Small intestine (tissue), 7 donors: ENCODE measurements around the gene LLGL2. TPM values are rescaled to one million over a fixed set of nuclear protein-coding genes. Genes with fewer than 3 reads are reported as not detected.

Experiments
- DNase-seq, 2 donors: peaks; one replicate each; pipeline versions ENCODE4 v3.0.0 to v3.0.0-alpha.2; 2013
- FAIRE-seq: peaks from 2 replicates; lab custom pipeline; 2012; peaks lifted over from hg19 to GRCh38; lab: Jason Lieb, UNC
- H3K27ac ChIP-seq, 3 donors: one replicate each; pipeline ENCODE4 v1.5.1; 2013; ENCODE audit warnings: low read length in 2 of 3, mild to moderate bottlenecking in 2 of 3, control low read depth in 1 of 3, inconsistent platforms in 1 of 3, low read depth in 1 of 3, moderate library complexity in 1 of 3
- H3K27me3 ChIP-seq, 3 donors: one replicate each; pipeline ENCODE4 v1.6.1; 2013; ENCODE audit warnings: low read length in 3 of 3, inconsistent platforms in 1 of 3; ENCODE audit not compliant: control insufficient read depth in 3 of 3, insufficient read depth in 3 of 3
- H3K36me3 ChIP-seq, 3 donors: one replicate each; pipeline ENCODE4 v1.6.1; 2013; ENCODE audit warnings: low read length in 3 of 3, inconsistent platforms in 1 of 3, low read depth in 1 of 3, mild to moderate bottlenecking in 1 of 3, moderate library complexity in 1 of 3; ENCODE audit not compliant: control insufficient read depth in 3 of 3, insufficient read depth in 2 of 3
- H3K4me1 ChIP-seq, 3 donors: one replicate each; pipeline ENCODE4 v1.6.1; 2013; ENCODE audit warnings: low read length in 2 of 3, inconsistent platforms in 1 of 3, low read depth in 1 of 3, mild to moderate bottlenecking in 1 of 3, moderate library complexity in 1 of 3; ENCODE audit not compliant: control insufficient read depth in 3 of 3, insufficient read depth in 2 of 3
- H3K4me3 ChIP-seq, 3 donors: one replicate each; pipeline ENCODE4 v1.5.1; 2013; ENCODE audit warnings: low read length in 3 of 3, control low read depth in 1 of 3, inconsistent platforms in 1 of 3, low read depth in 1 of 3, mild to moderate bottlenecking in 1 of 3, moderate library complexity in 1 of 3
- H3K9me3 ChIP-seq, 2 donors: one replicate each; pipeline ENCODE4 v1.6.1; 2013; ENCODE audit warnings: low read depth in 1 of 2, low read length in 1 of 2; ENCODE audit not compliant: control insufficient read depth in 2 of 2, insufficient read depth in 1 of 2
- WGBS, 3 donors: extraction: QIAGEN DNeasy Blood & Tissue Kit; methylation state at CpG; one replicate each; pipeline ENCODE4 v1.1.7; 2013; 5-methylcytosine and 5-hydroxymethylcytosine counted together
- polyA plus RNA-seq, 4 donors: library from polyadenylated mRNA; stranded (reverse) in 3 of 4; unstranded in 1 of 4; fragments of 200-250 nt in 3 of 4; fragments of 120-200 nt in 1 of 4; gene quantifications; one replicate each; pipeline versions ENCODE4 v1.2.1 to v1.2.3, GENCODE V29; 2013
- donor health status: healthy with polysubstance abuse.
- donor health status: control.
- donor health status: control.
- donor health status: Bipolar disorder and iron deficiency.
- donor health status: healthy.

Gene LLGL2
- polyA plus RNA-seq, 4 donors, result 140 to 365 (median 244) TPM

DNA sequence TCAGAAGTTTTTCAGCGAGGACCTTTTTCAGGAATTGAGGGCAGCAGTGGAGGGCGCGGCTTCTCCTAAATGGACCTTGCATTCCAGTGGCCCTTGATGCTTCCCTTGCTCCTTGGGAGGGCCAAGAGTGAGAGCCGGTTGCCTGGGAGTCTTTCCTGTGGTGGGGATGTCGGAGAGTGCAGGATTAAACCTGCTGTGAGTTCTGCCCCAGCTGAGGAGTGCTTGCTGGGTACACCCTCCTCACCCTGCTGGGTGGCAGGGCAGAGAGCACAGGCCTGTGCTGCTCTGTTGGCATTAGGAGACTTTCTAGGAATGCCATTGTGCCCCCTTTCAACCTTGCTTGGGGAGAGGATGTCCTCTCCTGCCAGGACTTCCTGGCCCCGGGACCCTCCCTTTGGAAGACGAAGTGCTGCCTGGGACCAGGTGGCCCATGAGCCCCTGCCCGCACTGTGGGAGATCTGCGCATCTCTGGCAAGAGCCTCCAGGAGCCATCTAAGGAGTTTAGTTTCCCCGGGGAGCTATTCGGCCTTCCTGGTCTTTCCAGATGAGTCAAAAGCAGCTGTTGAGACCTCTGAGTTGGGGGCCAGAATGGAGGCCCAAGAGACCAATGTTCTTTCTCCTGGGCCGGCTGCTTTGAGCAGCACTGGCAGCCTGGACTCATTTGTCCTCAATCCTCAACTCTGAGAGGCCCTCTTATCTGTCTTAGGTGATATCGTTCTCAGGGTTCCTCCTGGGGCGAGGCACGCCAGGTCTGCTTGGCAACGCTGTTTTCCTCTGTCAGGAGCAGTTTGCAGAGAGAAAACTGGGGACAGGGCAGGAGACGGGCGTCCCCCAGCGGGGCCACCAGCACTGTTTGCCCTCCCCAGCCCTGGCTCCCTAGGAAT lies 5.6 kb downstream of the LLGL2 start:
- H3K9me3 ChIP-seq, result no peaks in the 10 kb centered on the region
- DNase-seq (peak; percentile 84), FAIRE-seq (no peak)
- H3K4me1 ChIP-seq, result peaks cover 5 to 65% (median 12%) of the 10 kb centered on the region in 3 donors
- peaks cover 0 to 79% (median 2%) of the 10 kb centered on the region in 3 donors for H3K36me3 ChIP-seq
- no peaks in the 10 kb centered on the region for H3K27me3 ChIP-seq
- peak overlapping the region in 1 of 3 donors; percentile 3 for H3K4me3 ChIP-seq
- WGBS, 3 donors, result 43 to 67% (median 53%) methylated on average over 19 of the region's 19 CpGs
- peak overlapping the region; percentile 69 to 91 (median 85) for H3K27ac ChIP-seq

DNA sequence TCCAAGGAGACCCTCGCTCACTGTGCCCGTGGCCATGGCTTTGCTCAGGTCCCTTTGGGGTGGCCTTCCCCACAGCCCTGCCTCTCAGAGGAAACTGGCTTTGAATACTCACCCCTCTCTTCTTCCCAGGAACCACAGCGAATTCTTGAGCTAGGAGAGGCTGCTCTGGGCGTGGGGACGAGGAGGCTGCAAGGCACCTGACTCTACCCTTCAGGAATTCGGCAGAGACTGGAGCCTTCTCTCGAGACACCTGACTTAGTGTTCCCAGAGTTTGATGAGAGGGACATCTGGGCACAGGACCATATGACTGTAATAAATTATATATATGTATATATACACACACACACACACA lies 6.2 kb downstream of the LLGL2 start:
- peaks cover 5 to 71% (median 12%) of the 10 kb centered on the region in 3 donors for H3K4me1 ChIP-seq
- H3K36me3 ChIP-seq, result peaks cover 0 to 84% (median 2%) of the 10 kb centered on the region in 3 donors
- H3K4me3 ChIP-seq, result peak overlapping the region in 1 of 3 donors; percentile 3
- peak overlapping the region; percentile 69 to 91 (median 85) for H3K27ac ChIP-seq
- DNase-seq (peak in 1 of 2 donors; percentile 57), FAIRE-seq (no peak)
- no peaks in the 10 kb centered on the region for H3K9me3 ChIP-seq
- no peaks in the 10 kb centered on the region for H3K27me3 ChIP-seq
- 22 to 66% (median 33%) methylated on average over 7 of the region's 7 CpGs for WGBS, 3 donors

DNA sequence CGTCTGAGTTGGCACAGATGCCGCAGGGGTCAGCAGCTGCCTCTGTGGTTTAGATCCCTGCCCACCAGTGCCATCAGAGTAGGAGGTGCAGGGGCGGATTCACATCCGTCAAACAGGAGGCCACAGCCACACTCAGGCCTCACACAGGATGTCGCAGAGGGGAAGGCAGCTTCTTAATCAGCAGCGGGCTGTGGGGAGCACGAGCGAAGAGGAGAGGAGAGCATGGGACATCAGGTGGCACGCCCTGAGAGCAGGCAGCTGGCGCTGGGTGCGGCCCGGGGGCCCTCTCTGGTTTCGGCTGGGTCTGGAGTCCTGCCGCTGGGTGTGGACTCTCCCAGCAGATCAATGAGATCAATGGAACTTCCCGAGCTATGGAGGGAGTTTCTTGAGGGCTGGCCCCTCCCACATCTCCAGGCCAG lies 9.6 kb downstream of the LLGL2 start:
- 17 to 43% (median 20%) methylated on average over 15 of the region's 15 CpGs for WGBS, 3 donors

DNA sequence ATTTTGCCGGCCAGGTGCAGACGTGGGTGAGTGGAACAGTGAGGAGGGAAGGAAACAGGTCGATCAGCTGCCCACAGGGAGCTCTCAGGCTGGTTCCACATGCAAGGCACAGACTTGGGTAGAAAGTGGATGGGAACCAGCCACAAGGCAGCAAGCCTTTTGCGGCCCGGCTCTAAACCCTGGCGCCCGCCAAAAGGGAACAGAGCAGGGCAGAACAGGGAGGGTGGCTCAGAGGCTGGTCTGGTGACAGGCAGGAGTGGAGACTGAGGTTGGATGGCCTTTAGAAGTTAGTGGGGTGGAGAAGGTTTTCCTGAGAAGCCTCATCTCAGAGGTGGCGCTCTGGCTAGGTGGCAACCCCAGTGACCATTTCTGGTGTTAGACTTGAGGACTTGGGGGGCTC lies 10.4 kb downstream of the LLGL2 start:
- 77 to 82% (median 82%) methylated on average over 8 of the region's 8 CpGs for WGBS, 3 donors
- H3K27ac ChIP-seq, result peak overlapping the region; percentile 33 to 99 (median 96)
- peaks cover 5 to 91% (median 10%) of the 10 kb centered on the region in 3 donors for H3K4me1 ChIP-seq
- no peak for DNase-seq
- no peaks in the 10 kb centered on the region for H3K27me3 ChIP-seq
- no peak overlapping the region for H3K4me3 ChIP-seq
- H3K9me3 ChIP-seq, result no peaks in the 10 kb centered on the region
- FAIRE-seq, result no peak
- H3K36me3 ChIP-seq, result peaks cover 2 to 91% (median 5%) of the 10 kb centered on the region in 3 donors

More for the DNA sequence above, 9.6 kb downstream of the LLGL2 start:
- FAIRE-seq (no peak), DNase-seq (peak; percentile 88 to 94)
- Histone ChIP-seq H3K4me3 (no peak overlapping the region), H3K27me3 (no peaks in the 10 kb centered on the region), H3K4me1 (peaks cover 5 to 89% (median 11%) of the 10 kb centered on the region in 3 donors), H3K9me3 (no peaks in the 10 kb centered on the region), H3K27ac (peak overlapping the region; percentile 33 to 99 (median 96)), H3K36me3 (peaks cover under 1 to 89% (median 2%) of the 10 kb centered on the region in 3 donors)

DNA sequence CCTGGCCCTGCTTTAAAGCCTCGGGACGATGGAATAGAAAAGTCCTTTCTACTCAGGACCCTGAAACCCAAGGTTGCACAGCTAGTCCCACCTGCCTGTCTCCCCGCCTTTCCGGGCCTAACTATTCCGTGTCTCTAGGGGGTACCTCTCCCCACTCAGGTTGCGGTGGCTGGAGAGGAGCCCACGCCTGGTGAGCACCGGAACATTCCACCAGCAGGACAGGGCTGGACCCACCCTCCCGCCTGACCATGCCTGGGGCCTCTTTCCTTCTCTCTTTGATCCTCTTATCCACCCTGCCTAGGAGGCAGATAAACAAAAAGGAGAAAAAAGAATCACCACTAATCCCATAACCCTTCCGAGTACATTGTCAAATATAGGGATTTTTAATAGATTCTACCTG lies 10.9 kb downstream of the LLGL2 start:
- no peaks in the 10 kb centered on the region for H3K27me3 ChIP-seq
- no peak for FAIRE-seq
- H3K36me3 ChIP-seq, result peaks cover 2 to 92% (median 5%) of the 10 kb centered on the region in 3 donors
- peak overlapping the region in 2 of 3 donors; percentile 96 to 99 for H3K27ac ChIP-seq
- WGBS, 3 donors, result 71 to 79% (median 74%) methylated on average over 10 of the region's 10 CpGs
- H3K4me1 ChIP-seq, result peaks cover 5 to 92% (median 7%) of the 10 kb centered on the region in 3 donors
- no peak overlapping the region for H3K4me3 ChIP-seq
- peak in 1 of 2 donors; percentile 58 for DNase-seq
- no peaks in the 10 kb centered on the region for H3K9me3 ChIP-seq

DNA sequence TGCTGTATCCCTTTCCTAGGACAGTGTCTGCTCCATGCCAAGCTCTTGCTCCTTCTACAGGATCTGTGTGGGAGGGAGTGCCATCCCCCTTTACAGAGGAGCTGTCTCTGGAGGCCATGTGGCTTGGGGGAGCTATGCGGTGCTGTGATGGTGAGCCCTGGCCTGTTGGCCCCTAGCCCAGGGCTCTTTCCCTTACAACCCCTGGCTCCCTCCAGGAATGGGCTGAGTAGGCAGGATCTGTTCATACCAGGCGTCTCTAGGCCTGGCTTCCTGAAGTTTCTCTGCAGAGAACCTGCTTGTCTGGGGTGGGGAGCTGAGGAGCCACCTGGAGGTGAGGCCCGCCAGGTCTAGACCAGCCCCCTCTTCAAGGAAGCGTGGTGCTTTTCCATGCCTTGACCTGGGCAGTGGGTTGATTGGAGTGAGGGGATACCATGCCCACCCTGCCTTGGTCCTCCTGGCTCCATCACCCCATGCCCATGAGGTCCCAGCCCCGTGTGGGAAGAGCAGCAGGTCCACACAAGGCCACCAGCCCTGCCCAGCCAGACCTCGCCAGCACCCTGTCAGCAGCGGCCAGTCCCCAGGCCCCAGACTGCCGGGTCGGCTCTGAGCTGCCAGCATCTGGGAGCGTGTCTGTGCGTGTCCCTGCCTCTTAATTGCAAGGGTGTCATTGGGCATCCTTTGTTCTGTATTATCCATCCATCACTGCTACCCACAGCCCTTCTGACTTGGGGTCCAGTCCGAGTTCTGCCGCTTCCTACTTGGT lies 14.7 kb downstream of the LLGL2 start:
- no peak for DNase-seq
- 72 to 79% (median 77%) methylated on average over 13 of the region's 13 CpGs for WGBS, 3 donors
- Histone ChIP-seq H3K27me3 (no peaks in the 10 kb centered on the region), H3K27ac (peak overlapping the region; percentile 2 to 99 (median 40)), H3K9me3 (no peaks in the 10 kb centered on the region), H3K4me1 (peaks cover 0 to 96% (median 1%) of the 10 kb centered on the region in 3 donors), H3K4me3 (no peak overlapping the region), H3K36me3 (peaks cover 3 to 94% (median 5%) of the 10 kb centered on the region in 3 donors)
- no peak for FAIRE-seq

DNA sequence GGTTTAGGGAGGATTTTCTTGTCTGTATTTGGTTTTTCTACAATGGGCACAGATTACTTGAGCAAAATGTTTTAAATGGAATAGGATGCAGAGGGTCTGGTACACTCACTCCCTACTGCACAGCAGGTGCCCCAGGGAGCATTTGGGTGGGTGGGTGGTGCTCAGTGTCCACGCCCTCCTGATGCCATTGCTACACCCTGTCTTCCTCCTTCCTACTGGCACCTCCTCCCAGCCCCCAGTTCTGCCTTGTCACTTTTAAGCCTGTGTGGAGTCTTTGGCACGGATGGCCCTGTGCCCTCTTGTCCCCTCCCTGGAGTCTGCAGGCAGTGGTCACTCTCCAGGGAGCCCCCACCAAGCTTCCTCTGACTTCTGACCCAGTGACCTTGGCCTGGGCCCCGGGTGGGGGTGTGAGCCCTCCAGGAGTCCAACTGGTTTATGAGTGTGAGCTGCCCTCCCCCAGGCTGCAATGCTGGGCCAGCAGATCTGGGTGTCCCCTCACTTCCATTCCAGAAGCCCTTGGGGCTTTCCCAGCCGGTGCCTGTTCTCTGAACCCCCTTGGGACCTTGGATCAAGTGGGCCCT lies 15.5 kb downstream of the LLGL2 start:
- FAIRE-seq (no peak), DNase-seq (no peak)
- Histone ChIP-seq H3K27me3 (no peaks in the 10 kb centered on the region), H3K27ac (peak overlapping the region; percentile 17 to 99 (median 40)), H3K36me3 (peaks cover 3 to 94% (median 5%) of the 10 kb centered on the region in 3 donors), H3K4me1 (peaks cover 0 to 95% (median 1%) of the 10 kb centered on the region in 3 donors), H3K4me3 (no peak overlapping the region), H3K9me3 (no peaks in the 10 kb centered on the region)
- WGBS, 3 donors, result 46 to 68% (median 49%) methylated on average over 4 of the region's 4 CpGs

DNA sequence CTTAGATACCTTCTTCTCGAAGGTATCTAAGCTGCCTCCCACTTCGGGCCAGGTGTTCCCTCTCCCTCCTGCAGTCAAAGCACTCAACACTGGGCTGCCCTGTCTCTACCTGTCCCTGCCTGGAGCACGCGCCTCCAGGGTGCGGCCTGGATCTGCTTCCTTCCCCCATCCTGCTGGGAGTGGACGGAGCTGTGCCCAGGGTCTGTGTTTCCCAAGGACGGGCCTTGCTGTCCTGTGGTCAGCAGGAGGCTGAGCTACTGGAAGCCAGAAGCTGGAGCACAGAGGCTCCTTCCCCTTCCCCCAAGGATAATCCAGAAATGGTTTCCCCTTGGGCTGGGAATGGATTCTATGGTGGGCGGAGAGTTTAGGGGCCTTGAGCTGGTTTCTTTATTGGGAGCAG lies 16.7 kb downstream of the LLGL2 start:
- FAIRE-seq (no peak), DNase-seq (peak; percentile 64)
- Histone ChIP-seq H3K9me3 (no peaks in the 10 kb centered on the region), H3K36me3 (peaks cover 3 to 94% (median 5%) of the 10 kb centered on the region in 3 donors), H3K4me3 (no peak overlapping the region), H3K4me1 (peaks cover 0 to 91% (median 1%) of the 10 kb centered on the region in 3 donors), H3K27me3 (no peaks in the 10 kb centered on the region), H3K27ac (peak overlapping the region; percentile 53 to 99 (median 87))
- 28 to 60% (median 45%) methylated on average over 8 of the region's 8 CpGs for WGBS, 3 donors
